H9 (cell line): ENCODE results near the gene ENHO. TPM values are rescaled to one million over a fixed set of nuclear protein-coding genes. Genes with fewer than 3 reads are reported as not detected.

Experiments
- DNase-seq: peaks from one replicate; pipeline ENCODE4 v3.0.0-alpha.2; 2017
- H2AFZ ChIP-seq: one replicate; pipeline ENCODE4 v1.6.1; 2013; ENCODE audit warnings: mild to moderate bottlenecking, low read length, control low read depth, moderate library complexity
- H2AK5ac ChIP-seq: 2 replicates; pipeline ENCODE4 v1.6.1; 2013; ENCODE audit warnings: low read length, control low read depth, mixed read lengths; ENCODE audit not compliant: insufficient read length
- H2BK120ac ChIP-seq: one replicate; pipeline ENCODE4 v1.6.1; 2013; ENCODE audit warnings: low read depth, mild to moderate bottlenecking, low read length, control low read depth, inconsistent platforms; ENCODE audit not compliant: poor library complexity, severe bottlenecking
- H2BK12ac ChIP-seq: 2 replicates; pipeline ENCODE4 v1.6.1; 2013; ENCODE audit warnings: low read length, control low read depth, mixed read lengths, low read depth; ENCODE audit not compliant: insufficient read length
- H2BK15ac ChIP-seq: 2 replicates; pipeline ENCODE4 v1.6.1; 2013; ENCODE audit warnings: low read depth, low read length, control low read depth
- H2BK20ac ChIP-seq: one replicate; pipeline ENCODE4 v1.6.1; 2013; ENCODE audit warnings: low read depth, mild to moderate bottlenecking, low read length, control low read depth, inconsistent platforms; ENCODE audit not compliant: poor library complexity, severe bottlenecking
- H2BK5ac ChIP-seq: 2 replicates; pipeline ENCODE4 v1.6.1; 2013; ENCODE audit warnings: low read length, control low read depth, mixed read lengths; ENCODE audit not compliant: insufficient read length
- H3K14ac ChIP-seq: 2 replicates; pipeline ENCODE4 v1.6.1; 2013; ENCODE audit warnings: low read length, control low read depth; ENCODE audit not compliant: insufficient read depth
- H3K18ac ChIP-seq: 2 replicates; pipeline ENCODE4 v1.6.1; 2013; ENCODE audit warnings: low read depth, mild to moderate bottlenecking, mixed read lengths, low read length, control low read depth; ENCODE audit not compliant: insufficient read length
- H3K23ac ChIP-seq: 2 replicates; pipeline ENCODE4 v1.6.1; 2013; ENCODE audit warnings: low read length, control low read depth, mixed read lengths, low read depth; ENCODE audit not compliant: insufficient read length
- H3K23me2 ChIP-seq: 2 replicates; pipeline ENCODE4 v1.6.1; 2013; ENCODE audit warnings: low read depth, mild to moderate bottlenecking, mixed read lengths, low read length, control low read depth; ENCODE audit not compliant: insufficient read length, poor library complexity, severe bottlenecking
- H3K27ac ChIP-seq: 2 replicates; pipeline ENCODE4 v1.5.1; 2013; ENCODE audit warnings: low read length, control low read depth, mixed read lengths, low read depth; ENCODE audit not compliant: insufficient read length
- H3K27me3 ChIP-seq: 2 replicates; pipeline ENCODE4 v1.6.1; 2013; ENCODE audit warnings: low read length, control low read depth, inconsistent platforms; ENCODE audit not compliant: insufficient read depth
- H3K4ac ChIP-seq: 2 replicates; pipeline ENCODE4 v1.6.1; 2013; ENCODE audit warnings: low read depth, mild to moderate bottlenecking, control low read depth, inconsistent platforms, low read length, moderate library complexity
- H3K4me1 ChIP-seq: 2 replicates; pipeline ENCODE4 v1.6.1; 2013; ENCODE audit warnings: low read length, control low read depth, inconsistent platforms; ENCODE audit not compliant: insufficient read depth
- H3K4me2 ChIP-seq: 2 replicates; pipeline ENCODE4 v1.6.1; 2013; ENCODE audit warnings: low read length, control low read depth, mixed read lengths; ENCODE audit not compliant: insufficient read length, insufficient read depth
- H3K56ac ChIP-seq: 2 replicates; pipeline ENCODE4 v1.6.1; 2013; ENCODE audit warnings: low read depth, mild to moderate bottlenecking, mixed read lengths, low read length, control low read depth; ENCODE audit not compliant: insufficient read length
- H3K79me1 ChIP-seq: 2 replicates; pipeline ENCODE4 v1.6.1; 2013; ENCODE audit warnings: low read depth, mild to moderate bottlenecking, moderate library complexity, low read length, control low read depth, inconsistent platforms; ENCODE audit not compliant: insufficient read depth, poor library complexity, severe bottlenecking
- H3K79me2 ChIP-seq: 2 replicates; pipeline ENCODE4 v1.6.1; 2013; ENCODE audit warnings: low read length, control low read depth, inconsistent platforms; ENCODE audit not compliant: insufficient read depth
- H3K9ac ChIP-seq: 2 replicates; pipeline ENCODE4 v1.6.1; 2013; ENCODE audit warnings: low read length, control low read depth, mixed read lengths; ENCODE audit not compliant: insufficient read length; ENCODE audit errors: extremely low read depth
- H3K9me3 ChIP-seq: one replicate; pipeline ENCODE4 v1.6.1; 2013; ENCODE audit warnings: low read depth, low read length, inconsistent platforms; ENCODE audit not compliant: control insufficient read depth
- H3T11ph ChIP-seq: one replicate; pipeline ENCODE4 v1.6.1; 2013; ENCODE audit warnings: mild to moderate bottlenecking, low read length, control low read depth, inconsistent platforms
- H4K20me1 ChIP-seq: one replicate; pipeline ENCODE4 v1.6.1; 2013; ENCODE audit not compliant: control insufficient read depth, insufficient read length, insufficient read depth
- H4K5ac ChIP-seq: 2 replicates; pipeline ENCODE4 v1.6.1; 2013; ENCODE audit warnings: low read depth, mild to moderate bottlenecking, mixed read lengths, low read length, control low read depth; ENCODE audit not compliant: insufficient read length
- H4K8ac ChIP-seq: replicated peaks from 2 replicates; pipeline ENCODE4 v1.6.1; 2013; ENCODE audit warnings: low read length, control low read depth, mixed read lengths, low read depth; ENCODE audit not compliant: insufficient read length
- H4K91ac ChIP-seq: 2 replicates; pipeline ENCODE4 v1.6.1; 2013; ENCODE audit warnings: low read depth, mild to moderate bottlenecking, moderate library complexity, mixed read lengths, low read length, control low read depth; ENCODE audit not compliant: insufficient read length
- H3K27ac Mint-ChIP-seq, 3 experiments: 2 replicates in 2 of 3; 3 replicates in 1 of 3; pipeline ENCODE4 v1.8.0; 2020 to 2021; ENCODE audit warnings: mixed read lengths in 3 of 3, mild to moderate bottlenecking in 1 of 3, moderate library complexity in 1 of 3
- H3K27me3 Mint-ChIP-seq: 2 replicates; pipeline ENCODE4 v1.8.0; 2021; ENCODE audit warnings: low read depth, mild to moderate bottlenecking, moderate library complexity, mixed read lengths
- H3K36me3 Mint-ChIP-seq, 3 experiments: 2 replicates in 2 of 3; 3 replicates in 1 of 3; pipeline ENCODE4 v1.8.0; 2020 to 2021; ENCODE audit warnings: low read depth in 3 of 3, mixed read lengths in 3 of 3; ENCODE audit not compliant: insufficient read depth in 1 of 3
- H3K4me1 Mint-ChIP-seq, 2 experiments: 2 replicates each; pipeline ENCODE4 v1.8.0; 2020; ENCODE audit warnings: mixed read lengths in 2 of 2
- H3K4me3 Mint-ChIP-seq, 2 experiments: 2 replicates in 1 of 2; 3 replicates in 1 of 2; pipeline ENCODE4 v1.8.0; 2020 to 2021; ENCODE audit warnings: mild to moderate bottlenecking in 2 of 2, mixed read lengths in 2 of 2, moderate library complexity in 1 of 2
- H3K9me3 Mint-ChIP-seq, 2 experiments: 2 replicates in 1 of 2; 3 replicates in 1 of 2; pipeline ENCODE4 v1.8.0; 2020; ENCODE audit warnings: mild to moderate bottlenecking in 2 of 2, mixed read lengths in 2 of 2, moderate library complexity in 1 of 2
- WGBS: extraction: QIAGEN DNeasy Blood & Tissue Kit; methylation state at CpG from one replicate; pipeline ENCODE4 v1.1.7; 2013; ENCODE audit warnings: missing lambda C conversion rate, low lambda C conversion rate, mixed read lengths; ENCODE audit not compliant: insufficient read length; ENCODE audit errors: extremely low coverage; 5-methylcytosine and 5-hydroxymethylcytosine counted together
- total RNA-seq: library from RNA; stranded (reverse); gene quantifications from 2 replicates; pipeline ENCODE4 v1.2.1, GENCODE V29; 2021
- TF ChIP-seq, protein P1 (sequence below): fragments of 200-600 bp; sonication (generic); conservative IDR thresholded peaks from 3 replicates; pipeline ENCODE4 v1.8.0; 2021; ENCODE audit warnings: antibody characterized with exemption, mild to moderate bottlenecking

ENHO gene
- total RNA-seq, 1 experiment from 2014 or later = 14.5 TPM

DNA sequence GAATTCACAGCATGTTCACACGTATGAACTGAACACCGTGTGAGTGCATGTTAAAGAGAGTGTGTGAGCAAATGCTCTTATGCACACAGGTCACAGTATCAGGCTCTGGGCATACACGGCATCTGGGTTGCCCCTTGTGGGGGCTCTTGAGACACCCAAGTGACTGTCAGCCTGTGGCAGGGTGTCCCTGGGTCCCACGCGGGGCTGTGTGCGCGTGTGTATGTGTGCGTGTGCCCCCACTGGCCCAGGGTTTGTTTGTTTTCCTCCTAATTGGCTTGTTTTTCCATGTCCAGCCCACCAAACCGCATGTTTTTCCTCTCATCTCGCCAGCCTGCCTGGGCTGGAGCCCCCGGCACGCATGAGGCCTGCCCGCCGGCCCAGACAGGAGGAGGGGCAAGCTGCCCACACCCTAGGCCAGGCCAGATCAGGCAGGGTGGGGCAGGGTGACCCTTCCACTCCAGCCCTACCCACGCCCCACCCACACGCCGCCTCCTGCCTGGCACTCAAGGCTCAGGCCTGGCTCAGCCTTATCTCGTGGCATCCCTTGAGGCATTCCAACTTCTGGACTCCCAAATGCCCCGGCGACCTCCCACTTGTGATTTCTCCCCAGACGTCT, 37.9 kb upstream of the ENHO start:
- no peak overlapping the region for H3T11ph ChIP-seq
- Mint-ChIP-seq H3K27ac (no peak overlapping the region), H3K9me3 (0 out of 5 replicates have a peak, but pooled peaks cover 0 to 2% of the 10 kb centered on the region in 2 experiments), H3K4me3 (no peak overlapping the region), H3K36me3 (no peaks in the 10 kb centered on the region), H3K4me1 (peaks cover 25 to 33% of the 10 kb centered on the region in 2 experiments), H3K27me3 (peaks cover 27% of the 10 kb centered on the region)
- H3K27me3 ChIP-seq = no peaks in the 10 kb centered on the region
- H2BK12ac ChIP-seq = no peak overlapping the region
- no peak overlapping the region for H3K23ac ChIP-seq
- H2BK120ac ChIP-seq = no peak overlapping the region
- H2BK5ac ChIP-seq = no peak overlapping the region
- no peaks in the 10 kb centered on the region for H3K79me2 ChIP-seq
- H3K27ac ChIP-seq = no peak overlapping the region
- no peaks in the 10 kb centered on the region for H4K20me1 ChIP-seq
- H2AFZ ChIP-seq = no peak overlapping the region
- no peak overlapping the region for H2BK20ac ChIP-seq
- no peak overlapping the region for H4K5ac ChIP-seq
- DNase-seq = no peak
- H4K8ac ChIP-seq = no peak overlapping the region
- TF ChIP-seq, protein P1, sequence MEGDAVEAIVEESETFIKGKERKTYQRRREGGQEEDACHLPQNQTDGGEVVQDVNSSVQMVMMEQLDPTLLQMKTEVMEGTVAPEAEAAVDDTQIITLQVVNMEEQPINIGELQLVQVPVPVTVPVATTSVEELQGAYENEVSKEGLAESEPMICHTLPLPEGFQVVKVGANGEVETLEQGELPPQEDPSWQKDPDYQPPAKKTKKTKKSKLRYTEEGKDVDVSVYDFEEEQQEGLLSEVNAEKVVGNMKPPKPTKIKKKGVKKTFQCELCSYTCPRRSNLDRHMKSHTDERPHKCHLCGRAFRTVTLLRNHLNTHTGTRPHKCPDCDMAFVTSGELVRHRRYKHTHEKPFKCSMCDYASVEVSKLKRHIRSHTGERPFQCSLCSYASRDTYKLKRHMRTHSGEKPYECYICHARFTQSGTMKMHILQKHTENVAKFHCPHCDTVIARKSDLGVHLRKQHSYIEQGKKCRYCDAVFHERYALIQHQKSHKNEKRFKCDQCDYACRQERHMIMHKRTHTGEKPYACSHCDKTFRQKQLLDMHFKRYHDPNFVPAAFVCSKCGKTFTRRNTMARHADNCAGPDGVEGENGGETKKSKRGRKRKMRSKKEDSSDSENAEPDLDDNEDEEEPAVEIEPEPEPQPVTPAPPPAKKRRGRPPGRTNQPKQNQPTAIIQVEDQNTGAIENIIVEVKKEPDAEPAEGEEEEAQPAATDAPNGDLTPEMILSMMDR = no peak
- H3K18ac ChIP-seq = no peak overlapping the region
- no peak overlapping the region for H3K14ac ChIP-seq
- H2AK5ac ChIP-seq = no peak overlapping the region
- H4K91ac ChIP-seq = no peak overlapping the region
- H2BK15ac ChIP-seq = no peak overlapping the region
- H3K9me3 ChIP-seq = no peaks in the 10 kb centered on the region
- no CpG with 5 or more reads among the region's 21 CpGs for WGBS
- H3K9ac ChIP-seq = no peak overlapping the region
- H3K23me2 ChIP-seq = no peaks in the 10 kb centered on the region
- H3K4me2 ChIP-seq = no peak overlapping the region
- H3K4ac ChIP-seq = no peak overlapping the region
- H3K79me1 ChIP-seq = no peaks in the 10 kb centered on the region
- H3K4me1 ChIP-seq = peaks cover 8% of the 10 kb centered on the region; the same call in 1 of the 2 replicates
- H3K56ac ChIP-seq = no peak overlapping the region
